ENCODE results near the gene AGAP9. TPM values are rescaled to one million over a fixed set of nuclear protein-coding genes. Genes with fewer than 3 reads are reported as not detected.
"Not testable (repeated sequence)": the region's sequence is repeated elsewhere in the genome, so short reads cannot be mapped to it uniquely, and the experiment has no call there.

Gene AGAP9
- total RNA-seq, 1 experiment from 2014 or later: 8.6 TPM

DNA sequence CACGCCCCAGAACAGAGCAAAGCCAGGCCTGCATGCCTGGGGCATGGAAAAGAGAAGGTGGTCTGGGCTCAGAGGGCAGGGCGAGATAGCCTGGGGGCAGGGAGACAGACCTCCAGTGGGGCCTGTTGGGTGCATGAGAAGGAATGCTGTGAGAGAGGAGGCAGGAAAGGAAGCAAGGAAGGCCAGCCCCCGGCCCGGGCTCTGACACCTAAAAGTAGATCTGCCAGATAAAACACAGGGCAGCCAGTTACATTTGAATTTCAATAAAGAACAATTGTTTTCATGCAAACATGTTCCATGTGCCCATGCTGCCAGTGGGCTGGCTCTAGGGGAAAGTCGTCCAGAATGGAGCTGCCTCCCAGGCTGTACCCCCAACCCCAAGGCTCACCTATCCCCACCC is 45.3 kb downstream of the AGAP9 start:
- H3K9me3 ChIP-seq (ENCODE audit: control insufficient read depth, low read depth, low read length); H3K23me2 ChIP-seq (ENCODE audit: insufficient read length, low read depth, low read length, poor library complexity, severe bottlenecking); H3K36me3 Mint-ChIP-seq (ENCODE audit: insufficient read depth in 1 of 3, low read depth in 3 of 3); H3K56ac ChIP-seq (ENCODE audit: insufficient read length, low read depth, low read length); H3K23ac ChIP-seq (ENCODE audit: insufficient read length, low read depth, low read length); H2AK5ac ChIP-seq (ENCODE audit: insufficient read length, low read length); H3T11ph ChIP-seq (ENCODE audit: low read length); H2AFZ ChIP-seq (ENCODE audit: low read length); H4K20me1 ChIP-seq (ENCODE audit: control insufficient read depth, insufficient read depth, insufficient read length); H3K14ac ChIP-seq (ENCODE audit: insufficient read depth, low read length); H2BK120ac ChIP-seq (ENCODE audit: low read depth, low read length, poor library complexity, severe bottlenecking); H3K4me3 Mint-ChIP-seq; H3K79me2 ChIP-seq (ENCODE audit: insufficient read depth, low read length); H3K79me1 ChIP-seq (ENCODE audit: insufficient read depth, low read depth, low read length, poor library complexity, severe bottlenecking); H3K4me1 Mint-ChIP-seq; H2BK12ac ChIP-seq (ENCODE audit: insufficient read length, low read depth, low read length); H3K9ac ChIP-seq (ENCODE audit: extremely low read depth, insufficient read length, low read length); H3K27ac Mint-ChIP-seq; H4K5ac ChIP-seq (ENCODE audit: insufficient read length, low read depth, low read length); H2BK15ac ChIP-seq (ENCODE audit: low read depth, low read length); H3K27me3 Mint-ChIP-seq (ENCODE audit: low read depth); H3K4me1 ChIP-seq (ENCODE audit: insufficient read depth, low read length); H4K91ac ChIP-seq (ENCODE audit: insufficient read length, low read depth, low read length); H2BK20ac ChIP-seq (ENCODE audit: low read depth, low read length, poor library complexity, severe bottlenecking); H3K27ac ChIP-seq (ENCODE audit: insufficient read length, low read depth, low read length); H3K27me3 ChIP-seq (ENCODE audit: insufficient read depth, low read length); H3K18ac ChIP-seq (ENCODE audit: insufficient read length, low read depth, low read length); H3K4me2 ChIP-seq (ENCODE audit: insufficient read depth, insufficient read length, low read length); H2BK5ac ChIP-seq (ENCODE audit: insufficient read length, low read length); H3K9me3 Mint-ChIP-seq; H3K4ac ChIP-seq (ENCODE audit: low read depth, low read length); H4K8ac ChIP-seq (replicated peaks; ENCODE audit: insufficient read length, low read depth, low read length): not testable (repeated sequence)
- peak; percentile 15 for DNase-seq
- WGBS (ENCODE audit: extremely low coverage, insufficient read length, low lambda C conversion rate): no CpG with 5 or more reads among the region's 5 CpGs

DNA sequence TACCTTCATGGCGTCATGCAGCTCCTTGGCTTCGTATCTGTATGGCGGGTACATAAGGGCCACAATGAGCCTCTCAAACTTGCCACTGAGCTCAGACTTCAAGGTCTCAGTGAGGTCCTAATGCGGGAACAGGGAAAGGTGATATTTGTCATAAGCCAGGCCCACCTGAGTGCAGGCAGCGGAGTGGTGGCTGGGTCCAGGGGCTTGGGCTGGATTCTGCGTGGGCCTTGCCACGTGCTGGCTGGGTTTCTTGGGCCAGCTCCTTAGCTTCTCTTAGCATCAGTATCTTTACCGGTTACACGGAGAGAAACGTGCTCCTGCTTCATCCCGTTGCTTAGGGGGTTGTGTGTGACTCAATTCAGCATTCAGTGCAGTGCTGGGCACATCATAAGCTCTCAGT is 46.4 kb downstream of the AGAP9 start:
- not testable (repeated sequence) for H3K27me3 ChIP-seq (ENCODE audit: insufficient read depth, low read length); H4K91ac ChIP-seq (ENCODE audit: insufficient read length, low read depth, low read length); H3K36me3 Mint-ChIP-seq (ENCODE audit: insufficient read depth in 1 of 3, low read depth in 3 of 3); H3K9me3 ChIP-seq (ENCODE audit: control insufficient read depth, low read depth, low read length); H4K20me1 ChIP-seq (ENCODE audit: control insufficient read depth, insufficient read depth, insufficient read length); H3K4me1 Mint-ChIP-seq; H3K79me2 ChIP-seq (ENCODE audit: insufficient read depth, low read length); H3K27ac ChIP-seq (ENCODE audit: insufficient read length, low read depth, low read length); H3K14ac ChIP-seq (ENCODE audit: insufficient read depth, low read length); H3K27me3 Mint-ChIP-seq (ENCODE audit: low read depth); H3K27ac Mint-ChIP-seq; H3K18ac ChIP-seq (ENCODE audit: insufficient read length, low read depth, low read length); H2BK5ac ChIP-seq (ENCODE audit: insufficient read length, low read length); H3K23me2 ChIP-seq (ENCODE audit: insufficient read length, low read depth, low read length, poor library complexity, severe bottlenecking); H3K23ac ChIP-seq (ENCODE audit: insufficient read length, low read depth, low read length); H2AFZ ChIP-seq (ENCODE audit: low read length); H3K4ac ChIP-seq (ENCODE audit: low read depth, low read length); H3K4me3 Mint-ChIP-seq; H2BK15ac ChIP-seq (ENCODE audit: low read depth, low read length); H2BK12ac ChIP-seq (ENCODE audit: insufficient read length, low read depth, low read length); H3K9me3 Mint-ChIP-seq; H2AK5ac ChIP-seq (ENCODE audit: insufficient read length, low read length); H3K79me1 ChIP-seq (ENCODE audit: insufficient read depth, low read depth, low read length, poor library complexity, severe bottlenecking); H3T11ph ChIP-seq (ENCODE audit: low read length); H3K9ac ChIP-seq (ENCODE audit: extremely low read depth, insufficient read length, low read length); H2BK20ac ChIP-seq (ENCODE audit: low read depth, low read length, poor library complexity, severe bottlenecking); H3K4me1 ChIP-seq (ENCODE audit: insufficient read depth, low read length); H2BK120ac ChIP-seq (ENCODE audit: low read depth, low read length, poor library complexity, severe bottlenecking); H4K8ac ChIP-seq (replicated peaks; ENCODE audit: insufficient read length, low read depth, low read length); H3K56ac ChIP-seq (ENCODE audit: insufficient read length, low read depth, low read length); H3K4me2 ChIP-seq (ENCODE audit: insufficient read depth, insufficient read length, low read length); DNase-seq; H4K5ac ChIP-seq (ENCODE audit: insufficient read length, low read depth, low read length)
- whole genome bisulfite sequencing (ENCODE audit: extremely low coverage, insufficient read length, low lambda C conversion rate): no CpG with 5 or more reads among the region's 11 CpGs

Measured in H9 (cell line).